ENCODE measurements around the gene SFMBT1.

SFMBT1 gene

GRCh38 chr3:53079791-53080555 is 34.1 kb upstream of the SFMBT1 start:
- no peak for TF ChIP-seq CTCF (IDR thresholded peaks at IDR 0.05; ENCODE audit: control insufficient read depth, extremely low read depth, insufficient read depth)
- no peak overlapping the region for H3K4me3 ChIP-seq (ENCODE audit: low read depth, low read length)
- DNase-seq (ENCODE audit: low read depth): no peak

GRCh38 chr3:53079147-53079546 is 33.3 kb upstream of the SFMBT1 start:
- no peak for DNase-seq (ENCODE audit: low read depth)
- TF ChIP-seq CTCF (IDR thresholded peaks at IDR 0.05; ENCODE audit: control insufficient read depth, extremely low read depth, insufficient read depth): no peak

GRCh38 chr3:53078656-53079055 is 32.8 kb upstream of the SFMBT1 start:
- no peak overlapping the region for H3K4me3 ChIP-seq (ENCODE audit: low read depth, low read length)
- no peak for TF ChIP-seq CTCF (IDR thresholded peaks at IDR 0.05; ENCODE audit: control insufficient read depth, extremely low read depth, insufficient read depth)
- DNase-seq (ENCODE audit: low read depth): no peak

More at GRCh38 chr3:53079147-53079546, 33.3 kb upstream of the SFMBT1 start:
- H3K4me3 ChIP-seq (ENCODE audit: low read depth, low read length): no peak overlapping the region

- no peak for TF ChIP-seq CTCF (IDR thresholded peaks at IDR 0.05; ENCODE audit: control insufficient read depth, extremely low read depth, insufficient read depth)
- H3K4me3 ChIP-seq (ENCODE audit: low read depth, low read length): no peak overlapping the region
- DNase-seq (ENCODE audit: low read depth): no peak
Measured at GRCh38 chr3:53077476-53078220, 31.8 kb upstream of the SFMBT1 start.

GRCh38 chr3:53075743-53076140 is 29.9 kb upstream of the SFMBT1 start:
- no peak overlapping the region for H3K4me3 ChIP-seq (ENCODE audit: low read depth, low read length)
- TF ChIP-seq CTCF (IDR thresholded peaks at IDR 0.05; ENCODE audit: control insufficient read depth, extremely low read depth, insufficient read depth): no peak
- DNase-seq (ENCODE audit: low read depth): no peak

- H3K4me3 ChIP-seq (ENCODE audit: low read depth, low read length): no peak overlapping the region
- DNase-seq (ENCODE audit: low read depth): no peak
- no peak for TF ChIP-seq CTCF (IDR thresholded peaks at IDR 0.05; ENCODE audit: control insufficient read depth, extremely low read depth, insufficient read depth)
Measured at GRCh38 chr3:53074761-53075742, 29.2 kb upstream of the SFMBT1 start.

Data from LNCaP clone FGC (cell line).